ENCODE data around the gene KCNQ1OT1. TPM values are rescaled to one million over a fixed set of nuclear protein-coding genes. Genes with fewer than 3 reads are reported as not detected.

Gene KCNQ1OT1
- total RNA-seq, 1 experiment from 2014 or later: 2.4 TPM

DNA sequence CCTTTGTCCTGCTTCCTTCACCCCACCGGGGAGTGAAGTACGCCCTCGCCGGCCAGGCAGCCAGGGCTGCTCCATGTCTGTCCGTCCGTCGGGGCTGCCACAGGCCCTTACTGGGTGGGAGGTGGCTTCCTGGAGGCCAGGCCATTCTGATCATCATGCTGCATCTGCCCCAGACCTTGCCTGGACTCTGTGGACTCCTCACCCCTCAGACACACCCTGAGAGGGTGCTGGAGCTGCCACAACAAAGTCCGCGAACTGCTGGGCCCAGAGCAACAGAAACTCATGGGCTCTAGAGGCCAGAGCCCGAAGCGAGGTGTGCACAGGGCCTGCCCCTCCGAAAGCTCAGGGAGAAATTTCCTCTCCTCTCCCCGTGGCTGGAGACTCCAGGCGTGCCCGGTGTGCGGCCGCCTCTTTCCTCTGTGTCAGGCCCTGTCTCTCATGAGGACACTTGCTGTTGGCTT, 124.2 kb downstream of the KCNQ1OT1 start (continued):
- TF ChIP-seq, protein P1, sequence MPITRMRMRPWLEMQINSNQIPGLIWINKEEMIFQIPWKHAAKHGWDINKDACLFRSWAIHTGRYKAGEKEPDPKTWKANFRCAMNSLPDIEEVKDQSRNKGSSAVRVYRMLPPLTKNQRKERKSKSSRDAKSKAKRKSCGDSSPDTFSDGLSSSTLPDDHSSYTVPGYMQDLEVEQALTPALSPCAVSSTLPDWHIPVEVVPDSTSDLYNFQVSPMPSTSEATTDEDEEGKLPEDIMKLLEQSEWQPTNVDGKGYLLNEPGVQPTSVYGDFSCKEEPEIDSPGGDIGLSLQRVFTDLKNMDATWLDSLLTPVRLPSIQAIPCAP (CRISPR knock-in tag; IDR thresholded peaks at IDR 0.05): no peak
- TF ChIP-seq USF2 (CRISPR knock-in tag; IDR thresholded peaks at IDR 0.05): no peak
- TF ChIP-seq MAX (CRISPR knock-in tag; IDR thresholded peaks at IDR 0.05): no peak

GRCh38 chr11:2574553-2575535, 125.0 kb downstream of the KCNQ1OT1 start:
- peaks cover 50% of the 10 kb centered on the region for H3K27me3 Mint-ChIP-seq (ENCODE audit: low read depth)
- CTCF ChIA-PET: no interaction called here
- H3K36me3 Mint-ChIP-seq: no peaks in the 10 kb centered on the region
- POLR2A ChIA-PET: no interaction called here
- ATAC-seq: no peak
- no peak overlapping the region for H3K27ac Mint-ChIP-seq
- H3K4me1 Mint-ChIP-seq: no peaks in the 10 kb centered on the region
- no peak for TF ChIP-seq ZNF416 (CRISPR knock-in tag; IDR thresholded peaks at IDR 0.05)
- TF ChIP-seq ZNF512 (CRISPR knock-in tag; IDR thresholded peaks at IDR 0.05; ENCODE audit: borderline replicate concordance): no peak
- TF ChIP-seq PRRX2 (CRISPR knock-in tag; IDR thresholded peaks at IDR 0.05): no peak
- no peak for TF ChIP-seq NR3C1 (CRISPR knock-in tag; conservative IDR thresholded peaks at IDR 0.05; ENCODE audit: low read depth)
- TF ChIP-seq, protein P2, sequence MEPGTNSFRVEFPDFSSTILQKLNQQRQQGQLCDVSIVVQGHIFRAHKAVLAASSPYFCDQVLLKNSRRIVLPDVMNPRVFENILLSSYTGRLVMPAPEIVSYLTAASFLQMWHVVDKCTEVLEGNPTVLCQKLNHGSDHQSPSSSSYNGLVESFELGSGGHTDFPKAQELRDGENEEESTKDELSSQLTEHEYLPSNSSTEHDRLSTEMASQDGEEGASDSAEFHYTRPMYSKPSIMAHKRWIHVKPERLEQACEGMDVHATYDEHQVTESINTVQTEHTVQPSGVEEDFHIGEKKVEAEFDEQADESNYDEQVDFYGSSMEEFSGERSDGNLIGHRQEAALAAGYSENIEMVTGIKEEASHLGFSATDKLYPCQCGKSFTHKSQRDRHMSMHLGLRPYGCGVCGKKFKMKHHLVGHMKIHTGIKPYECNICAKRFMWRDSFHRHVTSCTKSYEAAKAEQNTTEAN (CRISPR knock-in tag; IDR thresholded peaks at IDR 0.05): no peak
- TF ChIP-seq NFE2L1 (CRISPR knock-in tag; IDR thresholded peaks at IDR 0.05): no peak
- TF ChIP-seq, protein P3, sequence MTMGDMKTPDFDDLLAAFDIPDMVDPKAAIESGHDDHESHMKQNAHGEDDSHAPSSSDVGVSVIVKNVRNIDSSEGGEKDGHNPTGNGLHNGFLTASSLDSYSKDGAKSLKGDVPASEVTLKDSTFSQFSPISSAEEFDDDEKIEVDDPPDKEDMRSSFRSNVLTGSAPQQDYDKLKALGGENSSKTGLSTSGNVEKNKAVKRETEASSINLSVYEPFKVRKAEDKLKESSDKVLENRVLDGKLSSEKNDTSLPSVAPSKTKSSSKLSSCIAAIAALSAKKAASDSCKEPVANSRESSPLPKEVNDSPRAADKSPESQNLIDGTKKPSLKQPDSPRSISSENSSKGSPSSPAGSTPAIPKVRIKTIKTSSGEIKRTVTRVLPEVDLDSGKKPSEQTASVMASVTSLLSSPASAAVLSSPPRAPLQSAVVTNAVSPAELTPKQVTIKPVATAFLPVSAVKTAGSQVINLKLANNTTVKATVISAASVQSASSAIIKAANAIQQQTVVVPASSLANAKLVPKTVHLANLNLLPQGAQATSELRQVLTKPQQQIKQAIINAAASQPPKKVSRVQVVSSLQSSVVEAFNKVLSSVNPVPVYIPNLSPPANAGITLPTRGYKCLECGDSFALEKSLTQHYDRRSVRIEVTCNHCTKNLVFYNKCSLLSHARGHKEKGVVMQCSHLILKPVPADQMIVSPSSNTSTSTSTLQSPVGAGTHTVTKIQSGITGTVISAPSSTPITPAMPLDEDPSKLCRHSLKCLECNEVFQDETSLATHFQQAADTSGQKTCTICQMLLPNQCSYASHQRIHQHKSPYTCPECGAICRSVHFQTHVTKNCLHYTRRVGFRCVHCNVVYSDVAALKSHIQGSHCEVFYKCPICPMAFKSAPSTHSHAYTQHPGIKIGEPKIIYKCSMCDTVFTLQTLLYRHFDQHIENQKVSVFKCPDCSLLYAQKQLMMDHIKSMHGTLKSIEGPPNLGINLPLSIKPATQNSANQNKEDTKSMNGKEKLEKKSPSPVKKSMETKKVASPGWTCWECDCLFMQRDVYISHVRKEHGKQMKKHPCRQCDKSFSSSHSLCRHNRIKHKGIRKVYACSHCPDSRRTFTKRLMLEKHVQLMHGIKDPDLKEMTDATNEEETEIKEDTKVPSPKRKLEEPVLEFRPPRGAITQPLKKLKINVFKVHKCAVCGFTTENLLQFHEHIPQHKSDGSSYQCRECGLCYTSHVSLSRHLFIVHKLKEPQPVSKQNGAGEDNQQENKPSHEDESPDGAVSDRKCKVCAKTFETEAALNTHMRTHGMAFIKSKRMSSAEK (CRISPR knock-in tag; IDR thresholded peaks at IDR 0.05; ENCODE audit: borderline replicate concordance): no peak
- TF ChIP-seq ATF1 (CRISPR knock-in tag; IDR thresholded peaks at IDR 0.05): no peak
- TF ChIP-seq, protein P4, sequence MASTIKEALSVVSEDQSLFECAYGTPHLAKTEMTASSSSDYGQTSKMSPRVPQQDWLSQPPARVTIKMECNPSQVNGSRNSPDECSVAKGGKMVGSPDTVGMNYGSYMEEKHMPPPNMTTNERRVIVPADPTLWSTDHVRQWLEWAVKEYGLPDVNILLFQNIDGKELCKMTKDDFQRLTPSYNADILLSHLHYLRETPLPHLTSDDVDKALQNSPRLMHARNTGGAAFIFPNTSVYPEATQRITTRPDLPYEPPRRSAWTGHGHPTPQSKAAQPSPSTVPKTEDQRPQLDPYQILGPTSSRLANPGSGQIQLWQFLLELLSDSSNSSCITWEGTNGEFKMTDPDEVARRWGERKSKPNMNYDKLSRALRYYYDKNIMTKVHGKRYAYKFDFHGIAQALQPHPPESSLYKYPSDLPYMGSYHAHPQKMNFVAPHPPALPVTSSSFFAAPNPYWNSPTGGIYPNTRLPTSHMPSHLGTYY (CRISPR knock-in tag; IDR thresholded peaks at IDR 0.05): no peak
- TF ChIP-seq, protein P5, sequence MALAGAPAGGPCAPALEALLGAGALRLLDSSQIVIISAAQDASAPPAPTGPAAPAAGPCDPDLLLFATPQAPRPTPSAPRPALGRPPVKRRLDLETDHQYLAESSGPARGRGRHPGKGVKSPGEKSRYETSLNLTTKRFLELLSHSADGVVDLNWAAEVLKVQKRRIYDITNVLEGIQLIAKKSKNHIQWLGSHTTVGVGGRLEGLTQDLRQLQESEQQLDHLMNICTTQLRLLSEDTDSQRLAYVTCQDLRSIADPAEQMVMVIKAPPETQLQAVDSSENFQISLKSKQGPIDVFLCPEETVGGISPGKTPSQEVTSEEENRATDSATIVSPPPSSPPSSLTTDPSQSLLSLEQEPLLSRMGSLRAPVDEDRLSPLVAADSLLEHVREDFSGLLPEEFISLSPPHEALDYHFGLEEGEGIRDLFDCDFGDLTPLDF (CRISPR knock-in tag; IDR thresholded peaks at IDR 0.05): no peak
- TF ChIP-seq RELA (CRISPR knock-in tag; IDR thresholded peaks at IDR 0.05; ENCODE audit: borderline replicate concordance): no peak
- peak; percentile 9 for DNase-seq (ENCODE audit: low spot score)
- no peak overlapping the region for H3K4me3 Mint-ChIP-seq
- no peaks in the 10 kb centered on the region for H3K9me3 Mint-ChIP-seq
